K562 (cell line): Measurements from ENCODE around the gene SLC5A2. TPM values are rescaled to one million over a fixed set of nuclear protein-coding genes. Genes with fewer than 3 reads are reported as not detected.

ENCODE experiments used
- CBFA2T3 ChIP-seq: fragments of 450-650 bp; IDR thresholded peaks from 2 replicates; pipeline ENCODE4 v1.6.1; 2017
- CBFB ChIP-seq: sonication (generic); formaldehyde crosslinking; IDR thresholded peaks from 2 replicates; pipeline ENCODE4 v1.4.0; 2020; ENCODE audit warnings: mild to moderate bottlenecking, missing genetic modification reagents
- ESRRA ChIP-seq: fragments of 450-650 bp; IDR thresholded peaks from 2 replicates; pipeline ENCODE4 v1.6.1; 2014; ENCODE audit warnings: low read depth, mild to moderate bottlenecking, moderate library complexity, borderline replicate concordance
- MAFF ChIP-seq: IDR thresholded peaks from 2 replicates; pipeline ENCODE4 v1.6.1; 2012; ENCODE audit warnings: low read length, improper control_type of control experiment
- MCM2 ChIP-seq: fragments of 450-650 bp; IDR thresholded peaks from 2 replicates; pipeline ENCODE4 v1.6.1; 2017; ENCODE audit warnings: low read depth, mild to moderate bottlenecking
- NRF1 ChIP-seq, 2 experiments: fragments of 450-650 bp; IDR thresholded peaks in 1 of 2; conservative IDR thresholded peaks in 1 of 2; 2 replicates each; pipeline ENCODE4 v1.6.1; 2014; ENCODE audit warnings: mild to moderate bottlenecking in 2 of 2
- PHF8 ChIP-seq: fragments of 200-600 bp; sonication (generic); IDR thresholded peaks from 2 replicates; pipeline ENCODE4 v1.6.1; 2012; ENCODE audit warnings: mixed run types, mild to moderate bottlenecking, inconsistent platforms, low read length, moderate library complexity, borderline replicate concordance
- PRPF4 ChIP-seq: fragments of 200-400 bp; formaldehyde crosslinking; IDR thresholded peaks from one replicate; pipeline ENCODE4 v1.6.1; 2017; ENCODE audit warnings: low read length, low read depth, mild to moderate bottlenecking; ENCODE audit not compliant: insufficient read depth, poor library complexity, severe bottlenecking
- SP1 ChIP-seq: sonication (generic); formaldehyde crosslinking; IDR thresholded peaks from 2 replicates; pipeline ENCODE4 v1.8.1; 2022; ENCODE audit warnings: mild to moderate bottlenecking, missing genetic modification reagents
- STAT5B ChIP-seq: fragments of 250-450 bp; sonication (Bioruptor Pico); IDR thresholded peaks from 2 replicates; pipeline ENCODE4 v1.8.0; 2021; ENCODE audit warnings: mild to moderate bottlenecking, inconsistent platforms
- TCF7 ChIP-seq: sonication (generic); IDR thresholded peaks from 2 replicates; pipeline ENCODE4 v1.6.1; 2016; ENCODE audit warnings: antibody characterized with exemption, borderline replicate concordance
- ZFP1 ChIP-seq: fragments of 450-650 bp; formaldehyde crosslinking; IDR thresholded peaks from 2 replicates; pipeline ENCODE4 v1.4.0; 2020; ENCODE audit warnings: mild to moderate bottlenecking, mixed read lengths
- ZNF134 ChIP-seq: fragments of 250-450 bp; sonication (Bioruptor Pico); conservative IDR thresholded peaks from 2 replicates; pipeline ENCODE4 v1.4.0; 2020
- ZNF165 ChIP-seq: fragments of 250-450 bp; sonication (Bioruptor Pico); IDR thresholded peaks from 2 replicates; pipeline ENCODE4 v1.4.0; 2020; ENCODE audit warnings: borderline replicate concordance
- ZNF217 ChIP-seq: sonication (generic); formaldehyde crosslinking; IDR thresholded peaks from 2 replicates; pipeline ENCODE4 v1.8.0; 2022; ENCODE audit warnings: mild to moderate bottlenecking, missing genetic modification reagents
- ZNF644 ChIP-seq: fragments of 200-800 bp; sonication (Bioruptor generic); IDR thresholded peaks from 2 replicates; pipeline ENCODE4 v1.6.1; 2016; ENCODE audit warnings: low read depth, missing genetic modification characterization, missing compliant biosample characterization
- ZNF668 ChIP-seq: fragments of 250-450 bp; sonication (Bioruptor Pico); IDR thresholded peaks from 2 replicates; pipeline ENCODE4 v1.8.0; 2022; ENCODE audit warnings: mild to moderate bottlenecking, inconsistent platforms
- ZNF696 ChIP-seq: fragments of 250-450 bp; sonication (Bioruptor Pico); conservative IDR thresholded peaks from 2 replicates; pipeline ENCODE4 v1.4.0; 2020; ENCODE audit warnings: mild to moderate bottlenecking, moderate library complexity
- polyA plus RNA-seq, 8 experiments: library from polyadenylated mRNA; depleted of rRNA in 4 of 8; stranded (reverse) in 5 of 8; unstranded in 3 of 8; fragments of >200 nt; fragmentation: Nextera tagmentation in 2 of 8; fragmentation: Illumina TruSeq in 1 of 8; extraction: Ambion mirVana in 2 of 8; extraction: Trizol in 1 of 8; gene quantifications; 2 replicates each; pipeline versions ENCODE4 v1.2.1 to v1.2.3, GENCODE V29; 2011 to 2014; ENCODE audit warnings: inconsistent platforms in 1 of 8, missing spikeins in 1 of 8
- total RNA-seq, 7 experiments: library from RNA; depleted of rRNA in 6 of 7; stranded (reverse); fragments of >200 nt in 6 of 7; fragmentation: Illumina TruSeq in 2 of 7; extraction: Trizol in 2 of 7; gene quantifications; 2 replicates each; pipeline versions ENCODE4 v1.2.1 to v1.2.3, GENCODE V29; 2011 to 2021; ENCODE audit warnings: low replicate concordance in 1 of 7
- TF ChIP-seq, protein P1 (sequence below): sonication (generic); formaldehyde crosslinking; IDR thresholded peaks from 2 replicates; pipeline ENCODE4 v1.8.0; 2022; ENCODE audit warnings: missing genetic modification reagents, mild to moderate bottlenecking, borderline replicate concordance
- TF ChIP-seq, protein P2 (sequence below): fragments of 200-800 bp; sonication (Bioruptor generic); IDR thresholded peaks from 2 replicates; pipeline ENCODE4 v1.6.1; 2017; ENCODE audit warnings: missing genetic modification characterization, missing compliant biosample characterization
- TF ChIP-seq, protein P3 (sequence below): fragments of 250-450 bp; sonication (Bioruptor Pico); IDR thresholded peaks from 2 replicates; pipeline ENCODE4 v1.8.0; 2022; ENCODE audit warnings: inconsistent platforms, mild to moderate bottlenecking, moderate library complexity, borderline replicate concordance
- TF ChIP-seq, protein P4 (sequence below): fragments of 250-450 bp; sonication (Bioruptor Pico); IDR thresholded peaks from 2 replicates; pipeline ENCODE4 v1.5.0; 2021; ENCODE audit warnings: mild to moderate bottlenecking, borderline replicate concordance

SLC5A2 gene
- total and polyA plus RNA-seq, 9 of the 15 experiments (the other 6 are each of a cell fraction or from before 2014, with no cell fraction given), result 0.07 to 2.7 (median 2.2) TPM; not detected in 6

DNA sequence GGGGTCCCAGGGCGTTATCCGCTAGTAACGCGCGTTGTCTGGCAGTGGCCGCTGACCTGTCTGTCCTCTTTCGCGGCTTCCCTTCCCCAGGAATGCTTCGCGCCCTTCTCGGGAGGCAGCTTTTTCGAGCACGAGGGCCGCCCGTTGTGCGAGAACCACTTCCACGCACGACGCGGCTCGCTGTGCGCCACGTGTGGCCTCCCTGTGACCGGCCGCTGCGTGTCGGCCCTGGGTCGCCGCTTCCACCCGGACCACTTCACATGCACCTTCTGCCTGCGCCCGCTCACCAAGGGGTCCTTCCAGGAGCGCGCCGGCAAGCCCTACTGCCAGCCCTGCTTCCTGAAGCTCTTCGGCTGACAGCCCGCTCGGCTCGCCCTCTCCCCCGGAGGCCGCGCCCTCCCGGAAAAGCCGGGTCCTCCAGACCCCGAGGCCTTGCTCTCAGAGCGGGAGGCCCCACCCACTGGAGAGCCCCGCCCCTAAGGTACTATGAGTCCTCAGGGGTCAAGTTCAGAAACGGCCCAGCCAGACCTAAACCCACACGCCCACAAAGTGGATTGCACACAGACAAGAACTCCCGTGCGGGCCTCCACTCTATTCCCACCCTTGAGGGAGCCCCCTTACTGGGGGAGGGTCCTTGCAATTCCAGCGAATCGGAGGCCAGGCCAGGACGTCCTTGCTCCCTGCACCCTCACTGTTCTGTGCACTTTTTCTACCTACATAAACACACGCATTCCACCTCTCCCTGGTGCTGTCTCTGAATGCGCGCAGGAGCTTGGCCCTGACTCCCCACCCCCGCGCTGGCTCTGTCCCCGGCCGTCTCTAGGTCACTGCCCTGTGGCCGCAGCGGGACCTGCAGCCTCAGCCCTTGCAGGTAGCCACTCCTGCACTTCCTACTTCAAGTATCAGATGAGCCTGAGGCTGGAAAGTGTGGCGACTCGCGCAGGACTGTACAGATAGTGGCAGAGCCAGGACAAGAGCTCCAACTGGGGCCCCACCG, 5.4 kb upstream of the SLC5A2 start (continued):
- TF ChIP-seq MCM2 (no peak), ZNF217 (no peak), ZNF696 (CRISPR knock-in tag) (no peak), SP1 (CRISPR knock-in tag) (no peak; the same call in none of the 2 replicates), MAFF (no peak), STAT5B (CRISPR knock-in tag) (no peak), ZNF644 (tag) (no peak), PRPF4 (no peak), ESRRA (peak; percentile 59; the same call in 1 of the 2 replicates), ZNF134 (no peak), TCF7 (no peak), PHF8 (peak; percentile 54; the same call in 1 of the 2 replicates), NRF1 (conservative IDR thresholded peaks at IDR 0.05 in 1 of 2, IDR thresholded peaks at IDR 0.05 in 1 of 2) (peak; percentile 85 to 87), CBFB (CRISPR knock-in tag) (peak; percentile 79; the same call in 1 of the 2 replicates), CBFA2T3 (0 out of 2 replicates have a peak, but pooled peaks have one; percentile 2), ZNF165 (CRISPR knock-in tag) (no peak), ZNF668 (CRISPR knock-in tag) (no peak), ZFP1 (CRISPR knock-in tag) (no peak)
- TF ChIP-seq, protein P1, sequence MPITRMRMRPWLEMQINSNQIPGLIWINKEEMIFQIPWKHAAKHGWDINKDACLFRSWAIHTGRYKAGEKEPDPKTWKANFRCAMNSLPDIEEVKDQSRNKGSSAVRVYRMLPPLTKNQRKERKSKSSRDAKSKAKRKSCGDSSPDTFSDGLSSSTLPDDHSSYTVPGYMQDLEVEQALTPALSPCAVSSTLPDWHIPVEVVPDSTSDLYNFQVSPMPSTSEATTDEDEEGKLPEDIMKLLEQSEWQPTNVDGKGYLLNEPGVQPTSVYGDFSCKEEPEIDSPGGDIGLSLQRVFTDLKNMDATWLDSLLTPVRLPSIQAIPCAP, result no peak
- TF ChIP-seq, protein P2, sequence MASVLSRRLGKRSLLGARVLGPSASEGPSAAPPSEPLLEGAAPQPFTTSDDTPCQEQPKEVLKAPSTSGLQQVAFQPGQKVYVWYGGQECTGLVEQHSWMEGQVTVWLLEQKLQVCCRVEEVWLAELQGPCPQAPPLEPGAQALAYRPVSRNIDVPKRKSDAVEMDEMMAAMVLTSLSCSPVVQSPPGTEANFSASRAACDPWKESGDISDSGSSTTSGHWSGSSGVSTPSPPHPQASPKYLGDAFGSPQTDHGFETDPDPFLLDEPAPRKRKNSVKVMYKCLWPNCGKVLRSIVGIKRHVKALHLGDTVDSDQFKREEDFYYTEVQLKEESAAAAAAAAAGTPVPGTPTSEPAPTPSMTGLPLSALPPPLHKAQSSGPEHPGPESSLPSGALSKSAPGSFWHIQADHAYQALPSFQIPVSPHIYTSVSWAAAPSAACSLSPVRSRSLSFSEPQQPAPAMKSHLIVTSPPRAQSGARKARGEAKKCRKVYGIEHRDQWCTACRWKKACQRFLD (CRISPR knock-in tag), result no peak
- TF ChIP-seq, protein P3, sequence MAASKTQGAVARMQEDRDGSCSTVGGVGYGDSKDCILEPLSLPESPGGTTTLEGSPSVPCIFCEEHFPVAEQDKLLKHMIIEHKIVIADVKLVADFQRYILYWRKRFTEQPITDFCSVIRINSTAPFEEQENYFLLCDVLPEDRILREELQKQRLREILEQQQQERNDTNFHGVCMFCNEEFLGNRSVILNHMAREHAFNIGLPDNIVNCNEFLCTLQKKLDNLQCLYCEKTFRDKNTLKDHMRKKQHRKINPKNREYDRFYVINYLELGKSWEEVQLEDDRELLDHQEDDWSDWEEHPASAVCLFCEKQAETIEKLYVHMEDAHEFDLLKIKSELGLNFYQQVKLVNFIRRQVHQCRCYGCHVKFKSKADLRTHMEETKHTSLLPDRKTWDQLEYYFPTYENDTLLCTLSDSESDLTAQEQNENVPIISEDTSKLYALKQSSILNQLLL (CRISPR knock-in tag), result no peak
- TF ChIP-seq, protein P4, sequence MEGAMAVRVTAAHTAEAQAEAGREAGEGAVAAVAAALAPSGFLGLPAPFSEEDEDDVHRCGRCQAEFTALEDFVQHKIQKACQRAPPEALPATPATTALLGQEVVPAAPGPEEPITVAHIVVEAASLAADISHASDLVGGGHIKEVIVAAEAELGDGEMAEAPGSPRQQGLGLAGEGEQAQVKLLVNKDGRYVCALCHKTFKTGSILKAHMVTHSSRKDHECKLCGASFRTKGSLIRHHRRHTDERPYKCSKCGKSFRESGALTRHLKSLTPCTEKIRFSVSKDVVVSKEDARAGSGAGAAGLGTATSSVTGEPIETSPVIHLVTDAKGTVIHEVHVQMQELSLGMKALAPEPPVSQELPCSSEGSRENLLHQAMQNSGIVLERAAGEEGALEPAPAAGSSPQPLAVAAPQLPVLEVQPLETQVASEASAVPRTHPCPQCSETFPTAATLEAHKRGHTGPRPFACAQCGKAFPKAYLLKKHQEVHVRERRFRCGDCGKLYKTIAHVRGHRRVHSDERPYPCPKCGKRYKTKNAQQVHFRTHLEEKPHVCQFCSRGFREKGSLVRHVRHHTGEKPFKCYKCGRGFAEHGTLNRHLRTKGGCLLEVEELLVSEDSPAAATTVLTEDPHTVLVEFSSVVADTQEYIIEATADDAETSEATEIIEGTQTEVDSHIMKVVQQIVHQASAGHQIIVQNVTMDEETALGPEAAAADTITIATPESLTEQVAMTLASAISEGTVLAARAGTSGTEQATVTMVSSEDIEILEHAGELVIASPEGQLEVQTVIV, result no peak
